NCI-H524 (cell line): Measurements from ENCODE around the gene COL24A1.
A peak's percentile ranks its signal among the peaks of the same experiment; 100 is the strongest.
"Not testable (repeated sequence)": the region's sequence is repeated elsewhere in the genome, so short reads cannot be mapped to it uniquely, and the experiment has no call there.

Experiments
- DNase-seq, 2 experiments: peaks; one replicate each; lab custom pipeline; 2025; lab: John Stamatoyannopoulos, UW

Gene COL24A1

DNA sequence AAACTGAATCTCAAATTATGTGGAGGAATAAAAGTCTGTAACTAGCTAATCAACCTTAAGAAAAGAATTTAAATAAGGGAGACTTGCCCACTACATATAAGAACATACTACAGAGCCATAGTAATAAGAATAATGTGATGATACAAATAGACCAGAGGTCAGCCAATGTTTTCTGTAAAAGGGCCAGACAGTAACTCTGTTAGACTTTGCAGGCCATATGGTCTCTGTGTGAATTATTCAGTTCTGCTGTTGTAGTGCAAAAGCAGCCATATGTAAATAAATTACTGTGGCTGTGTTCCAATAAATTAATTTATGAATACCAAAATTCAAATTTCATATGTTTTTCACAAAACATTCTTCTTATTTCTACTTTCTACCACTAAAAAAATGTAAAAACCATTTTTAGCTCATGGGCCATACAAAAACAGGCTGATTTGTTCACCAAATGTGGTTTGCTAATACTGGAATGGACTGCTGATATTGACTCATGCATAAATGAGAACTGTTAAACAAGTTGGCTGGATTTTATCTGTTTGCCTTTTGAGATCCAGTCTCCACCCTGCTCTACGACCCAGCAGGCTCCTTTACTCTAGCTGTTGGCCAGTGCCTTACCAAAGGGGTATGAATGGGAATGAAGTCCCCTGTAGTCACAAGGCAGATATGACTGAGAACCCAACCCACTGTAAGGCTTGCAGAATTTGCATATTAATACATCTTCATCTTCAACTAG, 350.2 kb downstream of the COL24A1 start:
- peak in 1 of 2 experiments; percentile 4 for DNase-seq

DNA sequence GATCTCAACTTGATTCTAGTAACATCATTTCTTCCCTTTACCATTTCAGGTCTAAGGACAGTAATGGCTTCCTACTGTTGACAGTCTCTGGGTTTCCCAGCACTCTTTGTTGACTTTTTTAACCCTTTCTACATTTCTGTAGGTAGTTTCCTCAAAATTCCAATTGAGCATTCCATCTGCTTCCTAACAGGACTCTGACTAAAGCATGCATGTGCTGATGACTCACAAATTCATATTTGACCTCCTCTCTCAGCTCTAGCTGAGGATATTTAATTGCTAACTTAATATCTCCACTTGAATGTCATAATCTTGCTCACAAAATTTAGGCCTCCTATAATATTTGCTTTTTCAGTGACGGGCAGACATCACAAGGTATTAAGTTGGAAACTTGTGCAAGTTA, 355.1 kb downstream of the COL24A1 start:
- DNase-seq = no peak

DNA sequence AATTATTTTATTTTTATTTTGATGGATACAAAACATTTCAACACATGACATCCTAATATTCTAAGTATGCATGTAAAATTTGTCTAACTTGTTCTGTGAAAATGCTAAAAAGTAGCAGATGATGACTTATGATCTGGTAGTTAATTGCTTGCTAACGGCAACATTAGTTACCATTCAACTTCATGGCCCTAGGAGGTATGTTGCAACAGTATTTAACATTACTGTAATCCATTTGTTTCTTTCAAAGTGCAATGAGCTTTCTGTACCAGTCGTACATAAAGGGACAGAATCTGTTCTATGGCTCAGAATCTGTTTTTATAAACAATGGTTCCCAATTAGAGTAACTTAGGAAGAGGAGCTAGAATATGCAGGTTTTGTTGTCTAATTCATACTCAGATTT, 356.8 kb downstream of the COL24A1 start:
- no peak for DNase-seq

DNA sequence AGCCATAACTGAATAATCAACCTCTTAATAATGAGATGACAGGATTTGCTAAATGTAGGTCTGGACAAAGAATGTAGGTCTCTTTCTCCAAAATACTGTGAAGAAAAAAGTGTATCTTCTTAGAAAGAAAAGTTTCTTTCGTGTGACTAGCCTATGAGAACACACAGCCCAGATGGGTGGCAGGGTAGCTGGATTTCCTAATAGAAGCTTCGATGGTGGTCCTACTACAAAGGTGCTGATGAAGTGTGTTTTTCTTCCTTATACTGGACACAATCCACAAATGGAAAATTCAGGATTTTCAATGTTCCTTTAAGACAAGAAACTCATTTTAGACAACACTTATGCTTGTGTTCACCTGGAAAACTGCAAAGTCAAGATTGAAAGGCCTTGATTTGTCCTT, 358.2 kb downstream of the COL24A1 start:
- DNase-seq = no peak

DNA sequence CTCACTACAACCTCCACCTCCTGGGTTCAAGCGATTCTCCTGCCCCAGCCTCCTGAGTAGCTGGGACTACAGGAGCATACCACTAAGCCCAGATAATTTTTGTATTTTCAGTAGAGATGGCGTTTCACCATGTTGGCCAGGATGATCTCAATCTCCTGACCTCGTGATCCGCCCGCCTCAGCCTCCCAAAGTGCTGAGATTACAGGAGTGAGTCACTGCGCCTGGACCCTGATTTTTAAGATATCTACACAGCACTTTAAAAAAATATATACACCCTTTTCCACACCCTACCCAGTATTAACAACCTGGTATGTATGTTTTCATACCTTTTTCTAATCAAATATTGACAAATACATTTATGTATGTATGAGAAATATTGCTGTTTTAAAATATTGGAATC, 379.6 kb downstream of the COL24A1 start:
- DNase-seq = not testable (repeated sequence)

DNA sequence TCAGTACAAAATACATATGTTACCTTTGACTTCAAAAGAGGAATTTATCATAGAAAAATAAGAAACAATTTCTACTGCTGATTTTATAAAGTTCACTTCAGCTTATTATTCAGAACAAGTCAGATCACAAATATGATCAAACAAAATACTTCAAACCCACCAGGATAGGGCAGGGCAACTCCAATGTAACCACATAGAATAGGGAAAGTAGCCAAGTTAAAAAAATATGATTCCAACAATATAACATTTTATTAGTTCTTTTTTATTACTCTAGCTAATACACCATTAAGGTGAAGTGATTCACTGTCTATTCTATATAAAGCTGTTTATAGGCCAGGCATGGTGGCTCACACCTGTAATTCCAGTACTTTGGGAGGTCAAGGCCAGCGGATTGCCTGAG, 393.8 kb downstream of the COL24A1 start:
- DNase-seq = no peak

DNA sequence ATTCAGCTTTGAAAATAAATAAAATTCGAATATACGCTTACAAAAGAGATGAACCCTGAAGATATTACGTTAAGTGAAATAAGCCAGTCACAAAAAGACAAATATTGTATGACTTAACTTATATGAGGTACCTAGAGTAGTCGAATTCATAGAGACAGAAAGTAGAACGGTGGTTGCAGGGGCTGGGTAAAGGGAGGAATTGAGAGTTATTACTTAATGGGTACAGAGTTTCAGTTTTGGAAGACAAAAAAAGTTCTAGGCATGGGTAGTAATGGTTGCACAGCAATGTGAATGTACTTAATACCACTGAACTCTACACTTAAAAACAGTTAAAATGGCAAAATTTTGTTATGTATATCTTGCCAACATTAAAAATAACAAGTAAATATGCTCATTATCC, 399.7 kb downstream of the COL24A1 start:
- no peak for DNase-seq

DNA sequence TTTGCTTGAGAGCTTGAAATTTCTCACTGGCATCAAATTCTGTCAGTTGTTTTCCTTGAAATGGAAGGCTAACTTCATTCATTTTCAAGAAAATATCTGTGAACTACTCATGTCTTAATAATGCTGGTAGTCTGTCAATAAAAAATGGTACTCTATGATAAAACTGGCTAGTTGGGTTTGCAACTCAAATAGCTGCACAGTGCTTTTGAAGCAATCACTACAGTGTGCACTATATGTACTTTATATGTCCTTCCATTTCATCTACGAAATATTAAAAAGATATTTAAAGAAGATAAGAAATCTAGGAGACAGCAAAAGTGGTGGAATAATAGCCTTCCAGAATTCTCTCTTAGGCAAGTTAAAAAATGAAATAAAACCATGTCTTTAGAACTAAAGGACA, 408.5 kb downstream of the COL24A1 start:
- no peak for DNase-seq

DNA sequence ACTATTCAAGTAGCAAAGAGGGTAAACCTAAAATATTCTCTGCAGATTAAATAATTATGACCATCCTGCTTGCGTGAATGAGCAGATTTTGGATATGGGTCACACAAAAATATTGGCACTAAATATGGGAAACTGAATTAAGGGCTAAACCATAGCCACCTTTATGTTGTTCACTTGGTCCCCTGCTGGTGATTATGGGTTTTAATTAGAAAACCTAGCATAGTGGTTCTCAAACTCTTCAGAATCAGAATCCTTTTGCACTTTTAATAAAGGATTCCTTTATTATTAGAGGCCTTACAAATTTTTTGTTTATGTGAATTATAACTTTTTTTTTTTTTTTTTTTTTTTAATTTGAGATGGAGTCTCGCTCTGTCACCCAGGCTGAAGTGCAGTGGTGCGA, 409.8 kb downstream of the COL24A1 start:
- no peak for DNase-seq

DNA sequence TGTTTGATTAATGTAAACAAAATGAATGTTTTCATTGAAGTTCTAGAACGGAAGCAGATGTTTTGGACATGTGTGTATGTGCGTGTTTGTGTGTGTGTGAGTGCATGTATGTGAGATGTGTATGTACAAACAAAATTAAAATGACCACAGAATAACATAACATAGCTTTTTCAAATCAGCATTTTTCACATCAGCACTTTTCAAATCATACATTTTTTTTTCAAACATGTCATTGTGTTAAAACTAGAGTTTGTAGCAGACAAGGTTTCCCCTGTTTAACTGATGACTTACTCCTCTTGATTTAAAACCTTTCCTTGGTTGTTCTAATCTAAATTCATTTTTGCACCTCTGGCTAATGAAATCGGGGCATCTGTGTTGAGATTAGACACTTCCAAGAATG, 412.8 kb downstream of the COL24A1 start:
- no peak for DNase-seq

DNA sequence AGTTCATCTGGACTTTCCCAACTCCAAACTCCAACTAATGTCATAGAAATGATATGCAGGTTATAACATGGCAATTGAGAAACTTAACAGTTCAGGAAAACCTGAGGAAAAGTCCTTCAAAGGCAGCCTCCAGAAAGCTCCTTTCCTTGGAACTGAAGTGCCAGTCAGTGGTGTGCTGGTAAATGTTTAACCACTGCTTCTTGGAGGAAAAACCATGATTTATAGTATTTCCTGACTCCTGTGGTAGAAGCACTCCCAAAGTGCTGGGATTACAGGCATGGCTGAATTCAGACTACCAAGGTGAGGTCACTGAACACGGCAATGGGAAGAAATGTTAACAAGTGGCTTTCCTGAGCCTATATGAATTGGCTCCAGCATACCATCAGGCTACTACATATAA, 421.6 kb downstream of the COL24A1 start:
- no peak for DNase-seq

DNA sequence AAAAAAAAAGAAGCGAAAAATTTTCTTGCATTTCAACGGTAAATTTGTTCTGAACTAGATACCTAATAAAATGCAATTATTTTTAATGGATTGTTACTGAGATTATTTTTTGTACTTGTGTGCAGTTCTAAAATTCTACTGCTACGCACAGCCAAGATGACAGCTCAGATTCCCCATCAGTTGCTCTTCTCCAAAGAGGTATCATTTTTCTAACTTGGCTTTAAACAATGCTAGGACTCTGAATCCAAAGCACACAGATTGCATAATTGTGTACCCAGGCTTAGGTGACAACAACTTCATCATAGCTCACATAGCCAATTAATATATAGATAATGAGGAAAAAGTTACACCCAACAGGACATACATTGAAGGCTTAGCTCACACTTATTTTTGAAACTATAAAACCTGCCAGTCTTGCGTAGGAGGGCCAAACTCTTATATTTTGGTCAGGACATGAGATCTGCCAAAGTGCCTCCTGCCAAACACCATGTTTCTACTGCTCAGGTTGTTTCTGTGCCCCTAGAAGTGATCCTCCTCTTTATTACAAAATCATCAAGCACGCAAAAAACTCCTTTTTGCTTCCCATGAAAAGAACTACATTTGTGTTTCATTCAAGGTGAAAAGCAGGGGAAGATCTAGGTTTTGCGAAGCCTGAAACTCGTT, 437.8 kb downstream of the COL24A1 start:
- DNase-seq = no peak

DNA sequence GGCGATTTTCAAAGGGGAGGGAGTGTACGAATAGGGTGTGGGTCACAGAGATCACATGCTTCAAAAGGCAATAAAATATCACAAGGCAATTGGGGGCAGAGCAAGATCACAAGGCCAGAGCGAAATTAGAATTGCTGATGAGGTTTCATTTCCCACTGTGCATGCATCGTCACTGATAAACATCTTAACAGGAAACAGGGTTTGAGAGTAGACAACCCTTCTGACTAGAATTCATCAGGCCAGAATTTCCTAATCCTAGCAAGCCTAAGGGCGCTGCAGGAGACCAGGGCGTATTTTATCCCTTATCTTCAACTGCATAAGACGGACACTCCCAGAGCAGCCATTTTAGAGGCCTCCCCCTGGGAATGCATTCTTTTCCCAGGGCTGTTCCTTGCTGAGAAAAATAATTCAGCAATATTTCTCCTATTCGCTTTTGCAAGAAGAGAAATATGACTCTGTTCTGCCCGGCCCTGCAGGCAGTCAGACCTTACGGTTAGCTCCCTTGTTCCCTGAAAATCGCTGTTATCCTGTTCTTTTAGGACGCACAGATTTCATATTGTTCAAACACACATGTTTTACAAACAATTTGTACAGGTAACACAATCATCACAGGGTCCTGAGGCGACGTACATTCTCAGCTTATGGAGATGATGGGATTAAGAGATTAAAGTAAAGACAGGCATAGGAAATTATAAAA, 442.0 kb downstream of the COL24A1 start:
- not testable (repeated sequence) for DNase-seq

DNA sequence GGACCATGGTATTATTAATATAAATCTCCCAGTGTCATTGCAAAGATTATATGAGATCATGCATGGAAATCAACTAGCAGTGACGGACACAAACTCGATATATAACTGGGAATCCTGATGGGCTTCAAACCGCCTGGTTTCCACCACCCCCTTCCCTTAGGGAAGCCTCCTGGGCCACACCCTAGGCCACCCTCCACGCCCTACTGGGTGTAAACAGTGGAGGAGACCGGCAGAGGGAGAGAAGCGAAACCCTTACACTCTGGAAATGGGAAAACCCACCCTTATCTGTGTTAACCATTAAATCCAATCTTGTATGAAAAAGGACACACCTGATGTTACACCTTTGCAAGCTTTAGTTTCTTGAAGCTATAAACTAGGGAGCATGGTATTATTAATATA, 447.7 kb downstream of the COL24A1 start:
- peak in 1 of 2 experiments; percentile 29 for DNase-seq

DNA sequence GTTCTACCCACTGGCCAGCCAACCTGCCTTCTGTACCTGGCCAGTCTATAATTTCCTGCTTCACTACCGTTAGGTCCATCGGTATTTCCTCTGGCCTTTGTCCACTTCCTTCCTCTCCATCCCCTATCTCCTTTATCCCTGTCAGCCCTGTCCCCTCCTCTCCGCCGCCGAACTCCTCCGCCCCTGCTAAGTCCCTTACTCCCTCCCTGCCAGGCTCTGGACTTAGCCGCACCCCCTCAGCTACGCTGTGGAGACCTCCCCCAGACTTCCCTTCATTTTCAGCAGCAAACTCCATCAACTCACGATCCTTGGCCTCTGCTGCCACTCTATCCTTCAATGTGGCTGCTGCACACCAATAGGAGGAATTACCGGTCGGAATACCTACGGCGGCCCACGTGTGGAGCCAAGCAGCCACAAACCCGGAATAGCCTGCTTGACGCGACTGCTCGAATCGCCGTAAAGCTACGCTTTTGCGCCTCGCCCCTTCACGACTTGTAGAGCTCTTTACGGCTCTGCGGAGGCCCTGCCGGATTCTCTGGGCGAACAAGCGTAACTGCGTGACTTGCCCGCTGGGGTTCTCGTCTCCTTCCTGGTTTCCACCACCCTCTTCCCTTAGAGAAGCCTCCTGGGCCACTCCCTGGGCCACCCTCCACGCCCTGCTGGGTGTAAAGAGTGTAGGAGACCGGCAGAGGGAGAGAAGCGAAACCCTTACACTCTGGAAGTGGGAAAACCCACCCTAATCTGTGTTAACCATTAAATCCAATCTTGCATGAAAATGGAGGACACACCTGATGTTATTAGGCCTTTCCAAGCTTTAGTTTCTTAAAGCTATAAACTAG, 448.4 kb downstream of the COL24A1 start, which contains the start of gene ZNHIT6:
Gene ZNHIT6, minus strand, starts transcription at position 444 of the 839 bp plus-strand sequence. Its CDS starts 149 bp downstream, at position 295.
- DNase-seq = peak; percentile 85 to 95

DNA sequence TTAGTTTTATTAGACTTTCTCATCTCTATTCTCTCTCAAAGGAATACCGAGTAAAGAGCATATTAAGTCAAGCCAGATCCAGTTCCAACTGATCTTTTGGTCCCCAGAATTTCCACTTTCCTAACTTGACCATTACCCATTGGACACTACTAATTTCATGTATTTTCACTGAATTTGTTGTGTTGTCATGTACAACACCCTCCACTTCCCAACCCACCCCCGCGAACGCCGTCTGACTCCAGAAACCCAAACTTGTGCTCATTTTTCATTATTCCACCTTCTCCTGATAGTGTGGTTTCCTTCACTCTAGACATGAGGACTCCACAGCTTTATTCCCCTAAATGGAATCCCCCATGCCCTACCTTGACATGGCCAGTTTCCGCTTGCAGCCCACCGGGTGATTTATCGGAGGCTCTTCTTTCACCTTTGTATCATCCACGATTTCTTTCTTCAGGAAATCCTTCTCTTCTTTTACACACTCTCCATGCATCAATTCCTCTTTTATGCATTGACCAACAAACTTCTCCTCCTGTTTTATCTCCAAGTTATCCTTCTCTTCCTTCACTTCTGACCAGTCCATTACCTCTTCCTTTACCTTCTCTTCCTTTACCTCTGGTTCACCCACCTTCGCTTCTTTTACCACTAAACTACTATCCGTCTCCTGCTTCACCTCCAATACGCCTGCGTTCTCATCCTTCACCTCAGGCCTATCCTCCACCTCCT, 449.1 kb downstream of the COL24A1 start:
- no peak for DNase-seq

DNA sequence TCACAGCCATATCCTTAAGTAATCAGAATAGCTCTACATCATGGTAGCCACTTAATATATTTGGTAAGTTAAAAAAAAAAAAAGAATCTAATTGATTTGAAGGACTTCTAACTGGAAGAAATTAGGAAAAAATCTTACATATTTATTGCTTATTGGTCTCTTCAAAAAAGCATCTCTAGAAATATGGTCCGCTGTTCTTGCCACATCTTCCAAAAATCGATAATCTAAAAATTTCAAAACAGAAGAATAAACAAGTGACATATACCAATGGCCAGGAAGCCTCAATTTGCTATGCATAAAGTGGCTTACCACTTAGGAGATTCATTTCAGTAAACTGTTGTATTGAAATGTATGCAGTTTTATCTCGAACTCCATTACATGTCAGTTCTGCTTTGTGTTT, 450.6 kb downstream of the COL24A1 start:
- no peak for DNase-seq

DNA sequence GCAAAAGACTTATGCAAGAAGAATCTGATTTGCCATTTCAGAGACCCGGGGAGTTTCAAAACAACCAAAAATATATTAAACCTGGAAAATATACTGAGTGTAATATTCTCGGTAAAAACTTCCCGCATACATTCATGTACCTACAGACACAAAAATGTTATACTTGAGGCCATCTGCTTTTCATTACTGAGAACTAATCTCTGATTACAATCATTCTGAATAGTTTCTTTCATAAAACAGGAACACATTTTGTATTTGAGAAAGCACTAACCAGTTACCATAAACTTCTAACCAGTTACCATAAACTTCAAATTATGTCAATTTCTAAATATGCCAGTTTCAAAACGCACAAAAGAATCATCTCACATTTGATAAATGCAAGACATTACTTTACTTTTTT, 456.1 kb downstream of the COL24A1 start:
- no peak for DNase-seq

DNA sequence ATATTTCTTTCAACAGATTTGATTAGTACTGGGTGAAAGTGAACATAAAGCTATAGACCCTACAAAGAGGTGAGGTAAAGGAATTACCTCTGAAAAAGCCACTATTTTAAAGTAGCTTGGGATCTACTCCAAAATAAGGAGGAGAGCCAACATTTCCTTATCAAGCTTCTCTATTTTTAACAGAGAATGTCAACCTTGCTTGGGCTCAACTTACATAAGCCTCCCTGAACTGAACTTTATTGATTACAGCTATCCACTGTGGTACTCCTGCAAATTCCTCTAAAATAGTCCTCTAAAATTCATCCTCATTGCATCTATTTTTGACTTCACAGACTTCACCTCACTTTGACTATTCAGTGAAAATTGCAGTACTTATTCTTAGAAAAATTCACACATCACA, 458.7 kb downstream of the COL24A1 start:
- DNase-seq = no peak

DNA sequence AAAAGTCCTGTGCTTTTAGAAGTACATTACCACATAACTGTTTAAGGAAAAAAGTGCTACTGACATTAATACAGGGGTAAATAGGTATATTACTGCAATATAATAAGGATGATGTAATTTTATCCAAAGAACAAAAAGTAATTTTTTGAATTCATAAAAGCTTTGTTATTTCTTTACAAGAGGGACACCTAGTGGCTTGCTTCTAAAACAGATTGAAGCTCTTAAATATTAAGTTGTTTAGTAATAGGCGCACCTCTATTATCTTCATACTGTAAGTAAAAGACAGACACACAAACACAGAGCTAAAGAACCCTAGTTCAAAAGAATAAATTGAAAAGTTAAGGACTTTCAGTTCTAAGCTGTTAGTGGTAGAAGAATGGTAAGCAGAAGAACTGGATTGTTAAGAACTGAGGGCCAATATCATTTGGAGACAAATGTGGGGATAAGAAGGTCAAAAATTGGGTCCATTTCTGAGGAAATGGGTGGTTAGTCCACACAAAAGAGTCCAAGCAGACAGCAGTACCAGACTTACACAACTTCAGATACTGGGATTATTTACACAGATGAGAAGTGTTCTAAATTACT, 463.8 kb downstream of the COL24A1 start:
- peak in 1 of 2 experiments; percentile 1 for DNase-seq

DNA sequence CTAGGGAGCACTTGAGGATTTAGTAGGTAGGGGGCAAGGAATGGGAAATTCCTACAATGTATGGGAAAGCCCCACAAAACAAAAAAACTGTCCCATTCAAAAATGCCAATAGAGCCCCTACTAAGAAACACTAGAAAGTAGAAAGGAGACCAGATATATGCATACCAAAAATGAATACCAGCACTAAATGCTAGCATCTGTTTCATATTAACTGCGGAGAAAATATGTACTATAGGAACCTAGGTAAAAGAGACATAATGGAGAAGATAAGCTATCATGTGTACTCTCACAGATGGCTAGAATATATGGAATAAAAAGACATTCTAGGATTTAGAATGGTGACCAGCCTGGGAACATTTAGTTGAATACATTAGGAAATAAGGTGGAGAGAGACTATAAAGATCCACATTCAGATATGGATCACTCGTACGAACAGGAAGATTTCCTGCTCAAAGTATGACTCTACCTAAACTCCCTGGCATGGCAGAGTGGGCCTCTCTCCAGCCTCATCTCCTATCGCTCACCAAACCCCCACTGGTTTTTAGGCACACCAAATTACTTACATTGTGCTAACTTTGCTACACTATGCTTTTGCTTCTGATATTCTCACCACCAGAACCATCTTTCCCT, 466.7 kb downstream of the COL24A1 start:
- DNase-seq = no peak
